H4 (cell line): ENCODE results near the gene GNAQ. TPM values are rescaled to one million over a fixed set of nuclear protein-coding genes. Genes with fewer than 3 reads are reported as not detected.
"Not testable (repeated sequence)": the region's sequence is repeated elsewhere in the genome, so short reads cannot be mapped to it uniquely, and the experiment has no call there.

Source experiments
- DNase-seq: peaks from one replicate; pipeline ENCODE4 v3.0.0-alpha.2; 2015; ENCODE audit warnings: low spot score
- total RNA-seq: library from RNA; depleted of rRNA; stranded (reverse); fragments of >200 nt; shearing (Covaris generic); gene quantifications from 2 replicates; pipeline ENCODE4 v1.2.3, GENCODE V29; 2014; rRNA removed

Gene GNAQ
- total RNA-seq, result 17.5 and 20.6 TPM in 2 replicates

- no peak for DNase-seq
Measured at GRCh38 chr9:78031444-78031892, at the start of gene GNAQ. GNAQ (minus strand) TSS chr9:78031811; CDS start chr9:78031235, 576 bp downstream.

- no peak for DNase-seq
Measured at GRCh38 chr9:78074385-78075291, 43.0 kb upstream of the GNAQ start.

GRCh38 chr9:78073722-78074121 lies 42.1 kb upstream of the GNAQ start:
- no peak for DNase-seq

- DNase-seq, result no peak
Measured at GRCh38 chr9:78072586-78073199, 41.1 kb upstream of the GNAQ start.

GRCh38 chr9:78070521-78070920 lies 38.9 kb upstream of the GNAQ start:
- no peak for DNase-seq

- DNase-seq, result no peak
Measured at GRCh38 chr9:78064075-78064474, 32.5 kb upstream of the GNAQ start.

- DNase-seq, result no peak
Measured at GRCh38 chr9:78062710-78063109, 31.1 kb upstream of the GNAQ start.

- not testable (repeated sequence) for DNase-seq
Measured at GRCh38 chr9:78054218-78054617, 22.6 kb upstream of the GNAQ start.

- no peak for DNase-seq
Measured at GRCh38 chr9:78053627-78054026, 22.0 kb upstream of the GNAQ start.

- no peak for DNase-seq
Measured at GRCh38 chr9:78050421-78050820, 18.8 kb upstream of the GNAQ start.

GRCh38 chr9:78049484-78049883 lies 17.9 kb upstream of the GNAQ start:
- DNase-seq, result no peak

- no peak for DNase-seq
Measured at GRCh38 chr9:78047106-78047505, 15.5 kb upstream of the GNAQ start.

GRCh38 chr9:78046112-78046511 lies 14.5 kb upstream of the GNAQ start:
- no peak for DNase-seq

- no peak for DNase-seq
Measured at GRCh38 chr9:78044886-78045285, 13.3 kb upstream of the GNAQ start.

- DNase-seq, result no peak
Measured at GRCh38 chr9:78044189-78044588, 12.6 kb upstream of the GNAQ start.

- DNase-seq, result no peak
Measured at GRCh38 chr9:78041971-78042370, 10.4 kb upstream of the GNAQ start.

- no peak for DNase-seq
Measured at GRCh38 chr9:78040726-78041125, 9.1 kb upstream of the GNAQ start.

GRCh38 chr9:78038620-78039300 lies 7.1 kb upstream of the GNAQ start:
- DNase-seq, result no peak

- DNase-seq, result peak; percentile 69
Measured at GRCh38 chr9:78035383-78035993, 3.9 kb upstream of the GNAQ start.

GRCh38 chr9:78033870-78034269 lies 2.3 kb upstream of the GNAQ start:
- DNase-seq, result no peak

GRCh38 chr9:78032730-78033457 lies 1.3 kb upstream of the GNAQ start:
- DNase-seq, result no peak
